Thoracic aorta (tissue), 2 donors: Measurements from ENCODE around the gene MMP20. TPM values are rescaled to one million over a fixed set of nuclear protein-coding genes. Genes with fewer than 3 reads are reported as not detected.

Source experiments
- ATAC-seq: fragments of 150-250 bp; one replicate; pipeline ENCODE4 v1.8.0; 2017; ENCODE audit warnings: low read depth; ENCODE audit not compliant: insufficient number of reproducible peaks, low FRiP score
- DNase-seq: peaks from one replicate; pipeline ENCODE4 v3.0.0-alpha.2; 2020; ENCODE audit warnings: low spot score
- H3K27ac ChIP-seq, 2 donors: fragments of 200-600 bp; sonication (generic); 1 replicate in 1 of 2; 2 replicates in 1 of 2; pipeline ENCODE4 v1.5.1; 2016; ENCODE audit warnings: mild to moderate bottlenecking in 2 of 2, moderate library complexity in 2 of 2
- H3K27me3 ChIP-seq: fragments of 200-600 bp; sonication (generic); replicated peaks from 2 replicates; pipeline ENCODE4 v1.6.0; 2016; ENCODE audit warnings: mild to moderate bottlenecking; ENCODE audit not compliant: insufficient read depth
- H3K36me3 ChIP-seq: fragments of 200-600 bp; sonication (generic); one replicate; pipeline ENCODE4 v1.5.1; 2016
- H3K4me1 ChIP-seq, 2 donors: fragments of 200-600 bp; sonication (generic); 1 replicate in 1 of 2; 2 replicates in 1 of 2; pipeline versions ENCODE4 v1.5.1 to v1.6.0; 2016; ENCODE audit warnings: low read depth in 2 of 2, mild to moderate bottlenecking in 1 of 2; ENCODE audit not compliant: control insufficient read depth in 1 of 2
- H3K4me3 ChIP-seq: fragments of 200-600 bp; sonication (generic); 2 replicates; pipeline ENCODE4 v1.5.1; 2016; ENCODE audit warnings: mild to moderate bottlenecking
- H3K9me3 ChIP-seq: fragments of 200-600 bp; sonication (generic); 2 replicates; pipeline ENCODE4 v1.5.1; 2016
- total RNA-seq, 2 donors: library from RNA; depleted of rRNA; stranded (reverse); fragments of >200 nt; gene quantifications; one replicate each; pipeline versions ENCODE4 v1.1.0 to v1.2.3, GENCODE V29; 2016
- TF ChIP-seq, protein P1 (sequence below): fragments of 200-600 bp; sonication (generic); IDR thresholded peaks from one replicate; pipeline ENCODE4 v1.5.1; 2019; ENCODE audit warnings: antibody characterized with exemption

MMP20 gene
- total RNA-seq, 2 donors from 2014 or later = not detected

DNA sequence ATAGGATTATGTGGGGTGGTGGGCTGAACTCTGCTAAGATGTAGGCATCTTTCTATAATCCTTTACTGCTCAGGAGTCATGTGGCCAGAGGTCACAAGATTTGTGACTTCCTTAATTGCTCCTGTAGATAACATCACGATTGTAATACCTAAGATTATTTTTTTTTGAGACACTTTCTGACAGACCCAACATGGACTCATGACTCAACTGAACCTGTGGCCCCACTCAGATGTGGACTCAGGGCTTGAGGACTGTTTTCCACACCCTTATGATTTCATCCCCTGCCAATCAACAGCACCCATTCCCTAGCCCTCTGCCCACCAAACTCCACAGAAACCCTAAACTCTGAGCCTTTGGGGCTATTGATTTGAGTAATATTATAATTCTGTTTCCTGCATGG, 59.0 kb downstream of the MMP20 start:
- Histone ChIP-seq H3K4me3 (no peak overlapping the region), H3K9me3 (no peaks in the 10 kb centered on the region), H3K27ac (no peak overlapping the region), H3K4me1 (peaks cover 0 to 7% of the 10 kb centered on the region in 2 donors), H3K27me3 (no peaks in the 10 kb centered on the region), H3K36me3 (no peaks in the 10 kb centered on the region)
- DNase-seq = no peak
- ATAC-seq = no peak
- TF ChIP-seq, protein P1, sequence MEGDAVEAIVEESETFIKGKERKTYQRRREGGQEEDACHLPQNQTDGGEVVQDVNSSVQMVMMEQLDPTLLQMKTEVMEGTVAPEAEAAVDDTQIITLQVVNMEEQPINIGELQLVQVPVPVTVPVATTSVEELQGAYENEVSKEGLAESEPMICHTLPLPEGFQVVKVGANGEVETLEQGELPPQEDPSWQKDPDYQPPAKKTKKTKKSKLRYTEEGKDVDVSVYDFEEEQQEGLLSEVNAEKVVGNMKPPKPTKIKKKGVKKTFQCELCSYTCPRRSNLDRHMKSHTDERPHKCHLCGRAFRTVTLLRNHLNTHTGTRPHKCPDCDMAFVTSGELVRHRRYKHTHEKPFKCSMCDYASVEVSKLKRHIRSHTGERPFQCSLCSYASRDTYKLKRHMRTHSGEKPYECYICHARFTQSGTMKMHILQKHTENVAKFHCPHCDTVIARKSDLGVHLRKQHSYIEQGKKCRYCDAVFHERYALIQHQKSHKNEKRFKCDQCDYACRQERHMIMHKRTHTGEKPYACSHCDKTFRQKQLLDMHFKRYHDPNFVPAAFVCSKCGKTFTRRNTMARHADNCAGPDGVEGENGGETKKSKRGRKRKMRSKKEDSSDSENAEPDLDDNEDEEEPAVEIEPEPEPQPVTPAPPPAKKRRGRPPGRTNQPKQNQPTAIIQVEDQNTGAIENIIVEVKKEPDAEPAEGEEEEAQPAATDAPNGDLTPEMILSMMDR = no peak

DNA sequence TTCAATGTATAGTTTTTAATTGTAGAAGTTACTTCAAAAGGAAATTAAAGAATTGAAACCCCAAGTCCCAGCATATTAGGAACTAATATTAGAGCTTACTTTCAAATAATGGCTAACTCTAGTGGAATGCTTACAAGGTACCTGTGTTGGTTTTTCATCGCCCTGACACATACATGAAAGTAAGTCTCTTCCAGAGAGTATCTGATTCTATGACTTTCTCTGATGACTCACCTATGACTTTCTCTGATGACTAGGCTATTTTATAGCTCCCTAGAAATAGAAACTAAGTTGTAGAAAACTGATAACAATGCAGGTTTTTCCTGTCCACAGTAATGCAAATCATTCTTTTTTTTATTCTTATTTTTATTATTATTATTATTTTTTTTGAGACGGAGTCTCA, 61.0 kb downstream of the MMP20 start:
- Histone ChIP-seq H3K36me3 (no peaks in the 10 kb centered on the region), H3K9me3 (no peaks in the 10 kb centered on the region), H3K4me1 (peaks cover 6 to 18% of the 10 kb centered on the region in 2 donors), H3K27ac (no peak overlapping the region), H3K27me3 (no peaks in the 10 kb centered on the region), H3K4me3 (no peak overlapping the region)
- TF ChIP-seq, protein P1 = no peak
- DNase-seq (no peak), ATAC-seq (no peak)

DNA sequence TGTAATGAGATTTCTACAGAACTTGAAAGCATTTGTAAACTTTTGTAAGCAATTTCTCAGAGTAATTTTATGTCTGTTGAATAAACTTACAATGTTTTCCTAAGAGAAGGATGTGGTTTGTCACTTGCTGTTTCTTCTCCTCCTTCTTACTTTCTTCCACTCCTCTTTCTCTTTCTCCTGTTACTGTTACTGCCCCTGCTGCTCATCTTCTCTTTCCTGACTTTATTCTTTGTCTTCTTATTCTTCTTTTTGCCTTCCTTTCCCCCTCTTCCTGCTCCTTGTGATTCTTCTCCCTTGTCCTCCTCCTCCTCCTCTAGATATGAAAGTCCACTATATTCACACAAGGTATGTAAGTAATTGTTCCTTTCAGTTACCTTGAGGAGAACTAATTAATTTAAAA, 63.5 kb downstream of the MMP20 start:
- Histone ChIP-seq H3K9me3 (no peaks in the 10 kb centered on the region), H3K27me3 (no peaks in the 10 kb centered on the region), H3K4me1 (peaks cover 6 to 18% of the 10 kb centered on the region in 2 donors), H3K27ac (peak overlapping the region in 1 of 2 donors; percentile 30), H3K4me3 (no peak overlapping the region), H3K36me3 (no peaks in the 10 kb centered on the region)
- TF ChIP-seq, protein P1 = no peak
- DNase-seq (no peak), ATAC-seq (no peak)

DNA sequence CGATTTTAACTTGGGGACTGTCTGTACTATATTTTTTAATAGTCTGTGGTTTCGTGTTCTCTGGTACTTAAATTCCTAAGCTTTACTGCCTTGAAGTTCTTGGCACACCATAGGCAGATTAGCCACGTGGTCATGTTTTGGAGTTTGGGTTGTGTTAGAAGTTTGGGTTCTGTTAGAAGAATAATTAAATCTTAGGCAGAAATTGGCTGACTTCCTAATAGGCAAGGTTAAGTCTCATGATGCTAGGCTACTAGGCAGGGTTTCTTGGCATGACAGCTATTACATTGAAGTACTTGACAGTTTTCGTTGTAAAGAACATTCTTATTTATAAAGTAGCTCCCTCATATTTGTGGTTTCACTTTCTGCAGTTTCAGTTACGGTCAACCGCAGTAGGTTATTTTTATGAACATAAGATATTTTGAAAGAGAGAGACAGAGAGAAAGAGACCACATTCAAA, 64.5 kb downstream of the MMP20 start:
- peaks cover 6 to 18% of the 10 kb centered on the region in 2 donors for H3K4me1 ChIP-seq
- ATAC-seq (no peak), DNase-seq (no peak)
- peak overlapping the region; percentile 9 to 60 for H3K27ac ChIP-seq
- H3K9me3 ChIP-seq = no peaks in the 10 kb centered on the region
- TF ChIP-seq, protein P1 = no peak
- peak overlapping the region; percentile 75 for H3K4me3 ChIP-seq
- no peaks in the 10 kb centered on the region for H3K27me3 ChIP-seq
- H3K36me3 ChIP-seq = no peaks in the 10 kb centered on the region

DNA sequence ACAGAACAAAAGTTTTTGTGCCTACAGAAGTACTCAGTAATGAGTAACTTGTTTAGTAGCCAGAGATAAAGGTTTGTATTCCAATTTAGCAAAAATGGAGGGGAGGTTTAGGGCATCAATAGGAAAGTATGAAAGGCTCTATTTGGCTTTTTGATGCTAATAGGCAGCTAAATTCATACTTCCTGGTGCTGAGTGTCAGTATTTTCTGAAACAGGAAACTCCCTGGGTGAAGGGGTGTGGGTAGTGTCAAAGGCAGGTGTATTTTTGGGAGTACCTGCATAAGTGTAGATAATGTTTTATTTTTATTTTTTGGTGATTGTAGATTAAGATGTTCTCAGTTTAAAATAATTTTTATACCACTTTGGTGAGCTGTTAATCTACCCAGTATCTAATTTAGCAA, 65.3 kb downstream of the MMP20 start:
- Histone ChIP-seq H3K4me3 (no peak overlapping the region), H3K27me3 (no peaks in the 10 kb centered on the region), H3K9me3 (no peaks in the 10 kb centered on the region), H3K4me1 (peaks cover 6 to 18% of the 10 kb centered on the region in 2 donors), H3K36me3 (no peaks in the 10 kb centered on the region), H3K27ac (peak overlapping the region; percentile 9 to 60)
- ATAC-seq (no peak), DNase-seq (no peak)
- TF ChIP-seq, protein P1 = no peak
